ENCODE data around the gene KIFC3. TPM values are rescaled to one million over a fixed set of nuclear protein-coding genes. Genes with fewer than 3 reads are reported as not detected.
A peak's percentile ranks its signal among the peaks of the same experiment; 100 is the strongest.

The KIFC3 gene
- total RNA-seq, 1 donor = 40.5 TPM

GRCh38 chr16:57760357-57761160 is 41.7 kb downstream of the KIFC3 start:
- no peak overlapping the region for H3K4me2 ChIP-seq (ENCODE audit: insufficient read depth, low read length)
- peaks cover 7% of the 10 kb centered on the region for H3K79me2 ChIP-seq (ENCODE audit: insufficient read depth, low read length)
- H3K27ac ChIP-seq (ENCODE audit: low read depth, low read length) = no peak overlapping the region
- H3K4me1 ChIP-seq (ENCODE audit: insufficient read depth, low read length) = peaks cover 8% of the 10 kb centered on the region
- DNase-seq (ENCODE audit: insufficient read length, low spot score, missing footprints) = peak; percentile 86
- H2AFZ ChIP-seq (ENCODE audit: low read length) = no peak overlapping the region
- no peaks in the 10 kb centered on the region for H3K9me3 ChIP-seq (ENCODE audit: low read depth, low read length)
- peaks cover 6% of the 10 kb centered on the region for H4K20me1 ChIP-seq (ENCODE audit: insufficient read depth, low read length)
- H3K27me3 ChIP-seq (ENCODE audit: insufficient read depth, low read length) = no peaks in the 10 kb centered on the region
- no peak for TF ChIP-seq CTCF (IDR thresholded peaks at IDR 0.05; ENCODE audit: extremely low read depth, low read depth, low read length)
- no peak overlapping the region for H3K4me3 ChIP-seq (ENCODE audit: insufficient read depth, low read length)
- H3K36me3 ChIP-seq (ENCODE audit: insufficient read depth, low read length) = peaks cover 18% of the 10 kb centered on the region

GRCh38 chr16:57759541-57760356 is 42.5 kb downstream of the KIFC3 start:
- H3K27me3 ChIP-seq (ENCODE audit: insufficient read depth, low read length) = no peaks in the 10 kb centered on the region
- TF ChIP-seq CTCF (IDR thresholded peaks at IDR 0.05; ENCODE audit: extremely low read depth, low read depth, low read length) = no peak

GRCh38 chr16:57759131-57759530 is 43.2 kb downstream of the KIFC3 start:
- H3K36me3 ChIP-seq (ENCODE audit: insufficient read depth, low read length) = peaks cover 15% of the 10 kb centered on the region
- H4K20me1 ChIP-seq (ENCODE audit: insufficient read depth, low read length) = peaks cover 6% of the 10 kb centered on the region
- no peak for TF ChIP-seq CTCF (IDR thresholded peaks at IDR 0.05; ENCODE audit: extremely low read depth, low read depth, low read length)
- peaks cover 7% of the 10 kb centered on the region for H3K79me2 ChIP-seq (ENCODE audit: insufficient read depth, low read length)
- no peak overlapping the region for H3K4me3 ChIP-seq (ENCODE audit: insufficient read depth, low read length)
- no peak overlapping the region for H3K27ac ChIP-seq (ENCODE audit: low read depth, low read length)
- no peaks in the 10 kb centered on the region for H3K27me3 ChIP-seq (ENCODE audit: insufficient read depth, low read length)
- H3K4me2 ChIP-seq (ENCODE audit: insufficient read depth, low read length) = no peak overlapping the region
- no peaks in the 10 kb centered on the region for H3K9me3 ChIP-seq (ENCODE audit: low read depth, low read length)
- DNase-seq (ENCODE audit: insufficient read length, low spot score, missing footprints) = no peak
- no peak overlapping the region for H2AFZ ChIP-seq (ENCODE audit: low read length)
- H3K4me1 ChIP-seq (ENCODE audit: insufficient read depth, low read length) = peaks cover 3% of the 10 kb centered on the region

More at GRCh38 chr16:57759541-57760356, 42.5 kb downstream of the KIFC3 start:
- Histone ChIP-seq H3K27ac (ENCODE audit: low read depth, low read length) (no peak overlapping the region), H2AFZ (ENCODE audit: low read length) (no peak overlapping the region), H4K20me1 (ENCODE audit: insufficient read depth, low read length) (peaks cover 6% of the 10 kb centered on the region), H3K4me1 (ENCODE audit: insufficient read depth, low read length) (peaks cover 8% of the 10 kb centered on the region), H3K79me2 (ENCODE audit: insufficient read depth, low read length) (peaks cover 7% of the 10 kb centered on the region), H3K9me3 (ENCODE audit: low read depth, low read length) (no peaks in the 10 kb centered on the region), H3K4me3 (ENCODE audit: insufficient read depth, low read length) (no peak overlapping the region), H3K4me2 (ENCODE audit: insufficient read depth, low read length) (no peak overlapping the region), H3K36me3 (ENCODE audit: insufficient read depth, low read length) (peaks cover 15% of the 10 kb centered on the region)
- no peak for DNase-seq (ENCODE audit: insufficient read length, low spot score, missing footprints)

Data from osteoblast (primary cell).